ENCODE data around the gene PCDHGC4.

PCDHGC4 gene

DNA sequence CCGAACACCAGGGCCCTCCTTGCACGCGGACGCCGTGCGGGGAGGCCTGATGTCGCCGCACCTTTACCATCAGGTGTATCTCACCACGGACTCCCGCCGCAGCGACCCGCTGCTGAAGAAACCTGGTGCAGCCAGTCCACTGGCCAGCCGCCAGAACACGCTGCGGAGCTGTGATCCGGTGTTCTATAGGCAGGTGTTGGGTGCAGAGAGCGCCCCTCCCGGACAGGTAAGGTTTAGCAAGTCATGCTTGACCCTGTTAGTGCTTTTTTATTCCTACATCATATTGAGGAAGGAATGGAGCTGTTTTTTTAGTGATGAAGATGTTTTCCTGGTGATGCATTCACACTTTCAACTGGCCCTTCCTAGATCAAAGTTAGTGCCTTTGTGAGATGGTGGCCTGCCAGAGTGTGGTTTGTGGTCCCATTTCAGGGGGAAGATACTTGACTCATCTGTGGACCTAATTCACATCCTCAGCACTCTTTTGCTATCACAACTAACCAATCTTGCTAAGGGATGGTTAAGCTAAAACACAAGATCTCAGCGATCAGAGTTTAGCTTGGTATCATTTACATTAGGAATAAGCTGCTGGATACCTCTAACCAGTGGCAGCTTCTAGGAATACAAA, 6.4 kb upstream of the PCDHGC4 start:
- peaks cover 0 to 65% (median 39%) of the 10 kb centered on the region in 4 donors for H3K4me1 ChIP-seq
- no peaks in the 10 kb centered on the region for H3K36me3 ChIP-seq
- TF ChIP-seq, protein P1, sequence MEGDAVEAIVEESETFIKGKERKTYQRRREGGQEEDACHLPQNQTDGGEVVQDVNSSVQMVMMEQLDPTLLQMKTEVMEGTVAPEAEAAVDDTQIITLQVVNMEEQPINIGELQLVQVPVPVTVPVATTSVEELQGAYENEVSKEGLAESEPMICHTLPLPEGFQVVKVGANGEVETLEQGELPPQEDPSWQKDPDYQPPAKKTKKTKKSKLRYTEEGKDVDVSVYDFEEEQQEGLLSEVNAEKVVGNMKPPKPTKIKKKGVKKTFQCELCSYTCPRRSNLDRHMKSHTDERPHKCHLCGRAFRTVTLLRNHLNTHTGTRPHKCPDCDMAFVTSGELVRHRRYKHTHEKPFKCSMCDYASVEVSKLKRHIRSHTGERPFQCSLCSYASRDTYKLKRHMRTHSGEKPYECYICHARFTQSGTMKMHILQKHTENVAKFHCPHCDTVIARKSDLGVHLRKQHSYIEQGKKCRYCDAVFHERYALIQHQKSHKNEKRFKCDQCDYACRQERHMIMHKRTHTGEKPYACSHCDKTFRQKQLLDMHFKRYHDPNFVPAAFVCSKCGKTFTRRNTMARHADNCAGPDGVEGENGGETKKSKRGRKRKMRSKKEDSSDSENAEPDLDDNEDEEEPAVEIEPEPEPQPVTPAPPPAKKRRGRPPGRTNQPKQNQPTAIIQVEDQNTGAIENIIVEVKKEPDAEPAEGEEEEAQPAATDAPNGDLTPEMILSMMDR (IDR thresholded peaks at IDR 0.05), result no peak
- intact Hi-C loops (cut with DNase I; ENCODE audit: low total_unique reads), result loop anchor here (5.0 kb wide), 1 partner anchor 34 kb away; no protein-coding TSS in a partner anchor
- H3K9me3 ChIP-seq, result no peaks in the 10 kb centered on the region
- H3K27me3 ChIP-seq, result no peaks in the 10 kb centered on the region
- peak overlapping the region; percentile 69 to 74 for H3K4me3 ChIP-seq
- H3K27ac ChIP-seq, result no peak overlapping the region
- no peak for DNase-seq

DNA sequence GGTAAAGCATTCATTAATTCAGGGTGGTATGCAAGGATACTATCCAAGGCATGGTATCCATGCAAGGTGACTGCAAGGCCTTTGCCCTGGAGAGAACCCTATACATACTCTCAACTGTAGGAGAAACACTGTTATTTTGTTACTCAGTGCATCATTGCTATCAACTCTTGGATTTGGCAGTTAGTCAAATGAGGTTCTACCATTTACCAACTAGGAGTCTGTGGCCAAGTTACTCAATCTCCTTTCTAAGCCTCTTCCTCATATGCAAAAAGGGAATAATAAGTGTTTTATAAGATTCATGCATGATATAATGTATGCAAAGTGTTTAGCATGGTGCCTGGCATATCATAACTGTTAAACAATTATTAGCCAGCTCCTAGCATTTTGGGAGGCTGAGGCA, 5.1 kb upstream of the PCDHGC4 start:
- TF ChIP-seq, protein P1 (IDR thresholded peaks at IDR 0.05), result no peak
- intact Hi-C loops (cut with DNase I; ENCODE audit: low total_unique reads), result loop anchor here (5.0 kb wide), 1 partner anchor 33 kb away; no protein-coding TSS in a partner anchor
- H3K36me3 ChIP-seq, result no peaks in the 10 kb centered on the region
- H3K4me1 ChIP-seq, result peaks cover 0 to 79% (median 45%) of the 10 kb centered on the region in 4 donors
- no peak overlapping the region for H3K27ac ChIP-seq
- no peaks in the 10 kb centered on the region for H3K9me3 ChIP-seq
- no peak for DNase-seq
- H3K27me3 ChIP-seq, result no peaks in the 10 kb centered on the region
- H3K4me3 ChIP-seq, result no peak overlapping the region

DNA sequence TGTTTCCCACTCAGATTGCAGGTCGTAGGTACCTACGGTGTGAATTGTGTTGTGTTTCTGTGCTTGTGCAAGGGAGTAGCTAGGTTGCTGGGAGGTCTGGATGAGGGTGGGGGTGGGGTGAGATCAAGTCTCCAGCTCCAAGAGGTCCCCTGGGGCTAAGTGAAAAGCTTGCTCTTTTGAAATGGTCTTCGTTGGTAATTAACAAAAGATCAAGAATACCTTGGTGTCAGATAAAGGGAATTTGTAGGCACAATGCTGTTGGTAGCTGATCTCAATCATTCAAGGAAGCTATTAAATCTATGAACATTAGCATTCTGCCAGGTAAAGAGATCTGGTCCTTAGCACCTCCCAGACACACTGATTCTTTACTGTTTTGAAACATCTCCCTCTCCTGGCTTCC, 928 bp upstream of the PCDHGC4 start:
- H3K27me3 ChIP-seq, result no peaks in the 10 kb centered on the region
- peaks cover 0 to 58% (median 33%) of the 10 kb centered on the region in 4 donors for H3K4me1 ChIP-seq
- H3K4me3 ChIP-seq, result no peak overlapping the region
- H3K27ac ChIP-seq, result no peak overlapping the region
- TF ChIP-seq, protein P1 (IDR thresholded peaks at IDR 0.05), result no peak
- DNase-seq, result no peak
- H3K36me3 ChIP-seq, result peaks cover 0 to 2% (median 0%) of the 10 kb centered on the region in 3 donors
- no peaks in the 10 kb centered on the region for H3K9me3 ChIP-seq
- intact Hi-C loops (cut with DNase I; ENCODE audit: low total_unique reads), result no loop called here

DNA sequence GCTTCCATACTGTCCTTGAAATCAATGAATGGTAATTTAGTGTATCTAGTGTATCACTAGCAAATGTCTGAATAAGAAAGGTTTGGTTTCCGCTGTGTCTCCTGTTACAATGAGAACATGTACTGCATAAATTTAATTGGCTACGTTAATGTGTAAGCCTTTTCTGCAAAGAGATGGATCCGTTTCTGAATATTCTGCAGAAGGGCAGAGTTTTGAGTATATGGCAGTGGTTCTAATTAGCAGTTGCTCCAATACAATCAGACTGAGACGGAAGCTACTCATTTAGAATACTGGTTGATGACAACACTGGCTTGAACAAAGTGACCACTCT, 555 bp upstream of the PCDHGC4 start:
- Histone ChIP-seq H3K4me1 (peaks cover 0 to 54% (median 32%) of the 10 kb centered on the region in 4 donors), H3K4me3 (peak overlapping the region; percentile 45 to 55), H3K9me3 (no peaks in the 10 kb centered on the region), H3K36me3 (peaks cover 0 to 5% (median 0%) of the 10 kb centered on the region in 3 donors), H3K27ac (peak overlapping the region; percentile 6 to 29), H3K27me3 (no peaks in the 10 kb centered on the region)
- intact Hi-C loops (cut with DNase I; ENCODE audit: low total_unique reads), result no loop called here
- DNase-seq, result no peak
- TF ChIP-seq, protein P1 (IDR thresholded peaks at IDR 0.05), result no peak

DNA sequence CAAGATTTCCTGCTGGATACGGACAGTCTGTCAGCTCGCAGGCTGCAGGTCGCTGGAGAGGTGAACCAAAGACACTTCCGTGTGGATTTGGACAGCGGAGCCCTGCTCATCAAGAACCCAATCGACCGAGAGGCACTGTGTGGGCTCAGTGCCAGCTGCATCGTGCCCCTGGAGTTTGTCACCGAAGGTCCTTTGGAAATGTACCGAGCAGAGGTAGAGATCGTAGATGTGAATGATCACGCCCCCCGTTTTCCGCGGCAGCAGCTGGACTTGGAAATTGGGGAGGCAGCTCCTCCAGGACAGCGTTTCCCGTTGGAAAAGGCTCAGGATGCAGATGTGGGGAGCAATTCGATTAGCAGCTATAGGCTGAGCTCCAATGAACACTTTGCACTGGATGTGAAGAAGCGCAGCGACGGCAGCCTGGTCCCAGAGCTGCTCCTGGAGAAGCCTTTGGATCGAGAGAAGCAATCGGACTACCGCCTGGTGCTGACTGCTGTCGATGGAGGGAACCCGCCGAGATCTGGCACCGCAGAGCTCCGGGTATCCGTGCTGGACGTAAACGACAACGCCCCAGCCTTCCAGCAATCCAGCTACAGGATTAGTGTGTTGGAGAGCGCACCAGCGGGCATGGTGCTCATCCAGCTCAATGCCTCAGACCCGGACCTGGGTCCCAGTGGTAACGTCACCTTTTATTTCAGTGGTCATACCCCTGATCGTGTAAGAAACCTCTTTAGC, 658 bp downstream of the PCDHGC4 start:
- intact Hi-C loops (cut with DNase I; ENCODE audit: low total_unique reads), result no loop called here
- Histone ChIP-seq H3K36me3 (peaks cover 0 to 18% (median 8%) of the 10 kb centered on the region in 3 donors), H3K9me3 (no peaks in the 10 kb centered on the region), H3K4me3 (peak overlapping the region; percentile 45 to 55), H3K27ac (peak overlapping the region; percentile 6 to 29), H3K4me1 (peaks cover 0 to 42% (median 25%) of the 10 kb centered on the region in 4 donors), H3K27me3 (no peaks in the 10 kb centered on the region)
- no peak for DNase-seq
- TF ChIP-seq, protein P1 (IDR thresholded peaks at IDR 0.05), result no peak

Data from tibial artery (tissue), 4 donors.